Measurements from ENCODE around the gene HAUS5. TPM values are rescaled to one million over a fixed set of nuclear protein-coding genes. Genes with fewer than 3 reads are reported as not detected.

Gene HAUS5
- total and polyA plus RNA-seq, 2 donors (not counting 1 experiment from before 2014, with no cell fraction given), result 32.2 to 42.8 TPM

GRCh38 chr19:35577918-35578317 is 34.6 kb upstream of the HAUS5 start:
- DNase-seq (no peak), ATAC-seq (ENCODE audit: low read depth) (no peak)
- TF ChIP-seq EZH2 (IDR thresholded peaks at IDR 0.05; ENCODE audit: borderline replicate concordance, insufficient read depth, low read depth, low read length, poor library complexity, severe bottlenecking) (no peak), CTCF (IDR thresholded peaks at IDR 0.05) (no peak)
- no peak overlapping the region for H3K4me3 Mint-ChIP-seq
- H3K27me3 ChIP-seq (replicated peaks in 1 of 4; ENCODE audit: control extremely low read depth in 1 of 4, control insufficient read depth in 3 of 4, insufficient read depth in 4 of 4, low read length in 3 of 4), result peaks cover 0 to 3% (median 0%) of the 10 kb centered on the region in 4 experiments
- H3K9me3 Mint-ChIP-seq (ENCODE audit: insufficient read depth), result peaks cover 17% of the 10 kb centered on the region
- CTCF ChIA-PET, result no interaction called here
- no peaks in the 10 kb centered on the region for H4K20me1 ChIP-seq (ENCODE audit: control insufficient read depth, insufficient read depth, low read length, poor library complexity, severe bottlenecking)
- H3K4me3 ChIP-seq (ENCODE audit: control extremely low read depth in 1 of 5, extremely low read depth in 1 of 5, insufficient read depth in 1 of 5, low read depth in 2 of 5, low read length in 4 of 5), result no peak overlapping the region
- H3K9ac ChIP-seq (ENCODE audit: low read length), result no peak overlapping the region
- no peaks in the 10 kb centered on the region for H3K79me2 ChIP-seq (ENCODE audit: control insufficient read depth, insufficient read depth, low read length)
- H3K4me1 ChIP-seq (ENCODE audit: control insufficient read depth in 2 of 2, insufficient read depth in 2 of 2, low read length in 2 of 2), result no peaks in the 10 kb centered on the region
- no peak overlapping the region for H3K4me2 ChIP-seq (replicated peaks; ENCODE audit: low read depth, low read length, poor library complexity, severe bottlenecking)
- H3K27ac ChIP-seq (ENCODE audit: low read length in 2 of 2), result no peak overlapping the region
- peaks cover 28% of the 10 kb centered on the region for H3K27me3 Mint-ChIP-seq
- no peaks in the 10 kb centered on the region for H3K4me1 Mint-ChIP-seq
- intact Hi-C loops (cut with micrococcal nuclease), result no loop called here
- H2AFZ ChIP-seq (ENCODE audit: insufficient read depth, low read depth, low read length, poor library complexity, severe bottlenecking), result no peak overlapping the region
- no CpG with 5 or more reads among the region's 1 CpG for WGBS (ENCODE audit: insufficient coverage)
- POLR2A ChIA-PET, result no interaction called here
- H3K9me3 ChIP-seq (ENCODE audit: control extremely low read depth in 1 of 3, control insufficient read depth in 2 of 3, insufficient read depth in 1 of 3, low read length in 2 of 3), result peaks cover 0 to 28% (median 16%) of the 10 kb centered on the region in 3 donors
- H3K27ac Mint-ChIP-seq, result no peak overlapping the region
- no peaks in the 10 kb centered on the region for H3K36me3 ChIP-seq (replicated peaks in 1 of 2; ENCODE audit: control extremely low read depth in 1 of 2, control insufficient read depth in 1 of 2, extremely low read depth in 1 of 2, insufficient read depth in 2 of 2, low read length in 1 of 2)

DNA sequence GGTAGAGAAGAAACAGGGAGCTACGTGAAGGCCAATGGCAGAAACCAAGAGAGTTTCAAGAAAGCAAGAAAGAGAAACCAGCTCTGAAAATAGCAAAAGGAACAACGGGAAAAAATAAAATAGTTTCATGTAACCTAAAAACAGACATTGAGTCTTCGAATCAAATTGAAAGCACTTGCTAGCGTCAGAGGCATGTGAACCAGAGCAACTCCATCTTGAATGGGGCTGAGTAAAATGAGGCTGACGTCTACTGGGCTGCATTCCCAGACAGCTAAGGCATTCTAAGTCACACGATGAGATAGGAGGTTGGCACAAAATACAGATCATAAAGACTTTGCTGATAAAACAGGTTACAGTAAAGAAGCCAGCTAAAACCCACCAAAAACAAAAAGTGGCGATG is 33.8 kb upstream of the HAUS5 start:
- Mint-ChIP-seq H3K27ac (no peak overlapping the region), H3K27me3 (peaks cover 29% of the 10 kb centered on the region), H3K9me3 (ENCODE audit: insufficient read depth) (peaks cover 17% of the 10 kb centered on the region), H3K4me3 (no peak overlapping the region), H3K4me1 (no peaks in the 10 kb centered on the region)
- ATAC-seq (ENCODE audit: low read depth) (no peak), DNase-seq (no peak)
- ChIA-PET POLR2A (no interaction called here), CTCF (no interaction called here)
- Histone ChIP-seq H3K79me2 (ENCODE audit: control insufficient read depth, insufficient read depth, low read length) (no peaks in the 10 kb centered on the region), H3K4me1 (ENCODE audit: control insufficient read depth in 2 of 2, insufficient read depth in 2 of 2, low read length in 2 of 2) (no peaks in the 10 kb centered on the region), H3K4me3 (ENCODE audit: control extremely low read depth in 1 of 5, extremely low read depth in 1 of 5, insufficient read depth in 1 of 5, low read depth in 2 of 5, low read length in 4 of 5) (no peak overlapping the region), H3K27me3 (replicated peaks in 1 of 4; ENCODE audit: control extremely low read depth in 1 of 4, control insufficient read depth in 3 of 4, insufficient read depth in 4 of 4, low read length in 3 of 4) (peaks cover 0 to 3% (median 0%) of the 10 kb centered on the region in 4 experiments), H2AFZ (ENCODE audit: insufficient read depth, low read depth, low read length, poor library complexity, severe bottlenecking) (no peak overlapping the region), H3K4me2 (replicated peaks; ENCODE audit: low read depth, low read length, poor library complexity, severe bottlenecking) (no peak overlapping the region), H3K27ac (ENCODE audit: low read length in 2 of 2) (no peak overlapping the region), H4K20me1 (ENCODE audit: control insufficient read depth, insufficient read depth, low read length, poor library complexity, severe bottlenecking) (no peaks in the 10 kb centered on the region), H3K9ac (ENCODE audit: low read length) (no peak overlapping the region), H3K9me3 (ENCODE audit: control extremely low read depth in 1 of 3, control insufficient read depth in 2 of 3, insufficient read depth in 1 of 3, low read length in 2 of 3) (peaks cover 0 to 28% (median 16%) of the 10 kb centered on the region in 3 donors), H3K36me3 (replicated peaks in 1 of 2; ENCODE audit: control extremely low read depth in 1 of 2, control insufficient read depth in 1 of 2, extremely low read depth in 1 of 2, insufficient read depth in 2 of 2, low read length in 1 of 2) (no peaks in the 10 kb centered on the region)
- intact Hi-C loops (cut with micrococcal nuclease), result no loop called here
- TF ChIP-seq EZH2 (IDR thresholded peaks at IDR 0.05; ENCODE audit: borderline replicate concordance, insufficient read depth, low read depth, low read length, poor library complexity, severe bottlenecking) (no peak), CTCF (IDR thresholded peaks at IDR 0.05) (no peak)
- WGBS (ENCODE audit: insufficient coverage), result 80% methylated on average over 3 of the region's 7 CpGs

Data from B cell (primary cell).